SK-N-SH (cell line): ENCODE results near the gene TTLL1. TPM values are rescaled to one million over a fixed set of nuclear protein-coding genes. Genes with fewer than 3 reads are reported as not detected.

Source experiments
- CHD2 ChIP-seq: fragments of 150-350 bp; IDR thresholded peaks from 2 replicates; pipeline ENCODE4 v1.6.1; 2018; ENCODE audit warnings: low read length; ENCODE audit not compliant: partially characterized antibody
- CTCF ChIP-seq: fragments of 200-600 bp; sonication (generic); IDR thresholded peaks from 2 replicates; pipeline ENCODE4 v1.6.1; 2017; ENCODE audit warnings: antibody characterized with exemption, mild to moderate bottlenecking, moderate library complexity
- ELF1 ChIP-seq: IDR thresholded peaks from 2 replicates; pipeline ENCODE4 v1.4.0; 2012
- EP300 ChIP-seq, 2 experiments: IDR thresholded peaks; 2 replicates each; pipeline versions ENCODE4 v1.4.0 to v1.6.1; 2012; ENCODE audit warnings: borderline replicate concordance in 1 of 2, low read depth in 1 of 2, low read length in 1 of 2
- EZH2phosphoT487 ChIP-seq: fragments of 200-600 bp; sonication (generic); IDR thresholded peaks from 2 replicates; pipeline ENCODE4 v1.6.1; 2017; ENCODE audit warnings: low read depth, mixed run types, mild to moderate bottlenecking, antibody characterized with exemption, moderate library complexity, borderline replicate concordance
- FOSL2 ChIP-seq: IDR thresholded peaks from 2 replicates; pipeline ENCODE4 v1.4.0; 2012; ENCODE audit warnings: low read depth, mild to moderate bottlenecking, moderate library complexity, borderline replicate concordance
- FOXJ3 ChIP-seq: sonication (generic); formaldehyde crosslinking; IDR thresholded peaks from 2 replicates; pipeline ENCODE4 v1.5.1; 2020; ENCODE audit warnings: mild to moderate bottlenecking, missing genetic modification reagents
- FOXM1 ChIP-seq: IDR thresholded peaks from 2 replicates; pipeline ENCODE4 v1.4.0; 2012; ENCODE audit warnings: low read depth, mild to moderate bottlenecking
- JUND ChIP-seq: IDR thresholded peaks from 2 replicates; pipeline ENCODE4 v1.4.0; 2012
- MEF2A ChIP-seq: IDR thresholded peaks from 2 replicates; pipeline ENCODE4 v1.4.0; 2012; ENCODE audit warnings: low read depth, borderline replicate concordance
- NFIC ChIP-seq: IDR thresholded peaks from 2 replicates; pipeline ENCODE4 v1.4.0; 2012; ENCODE audit warnings: borderline replicate concordance
- NRF1 ChIP-seq: IDR thresholded peaks from 2 replicates; pipeline ENCODE4 v1.6.1; 2012; ENCODE audit warnings: low read depth, mild to moderate bottlenecking, low read length
- POLR2AphosphoS5 ChIP-seq: IDR thresholded peaks from 2 replicates; pipeline ENCODE4 v1.6.1; 2012; ENCODE audit warnings: low read depth, low read length
- RFX5 ChIP-seq: IDR thresholded peaks from 2 replicates; pipeline ENCODE4 v1.6.1; 2012; ENCODE audit warnings: mild to moderate bottlenecking, improper control_type of control experiment, low read length
- RXRA ChIP-seq: IDR thresholded peaks from 2 replicates; pipeline ENCODE4 v1.4.0; 2012; ENCODE audit warnings: low read depth, mild to moderate bottlenecking, borderline replicate concordance
- SIN3A ChIP-seq: IDR thresholded peaks from 2 replicates; pipeline ENCODE4 v1.6.1; 2012; ENCODE audit warnings: low read depth, mild to moderate bottlenecking, low read length, moderate library complexity, borderline replicate concordance
- SMC3 ChIP-seq: IDR thresholded peaks from 2 replicates; pipeline ENCODE4 v1.6.1; 2012; ENCODE audit warnings: low read depth, low read length, improper control_type of control experiment
- TEAD4 ChIP-seq: IDR thresholded peaks from 2 replicates; pipeline ENCODE4 v1.4.0; 2012; ENCODE audit warnings: mild to moderate bottlenecking, borderline replicate concordance; ENCODE audit not compliant: insufficient read depth
- YY1 ChIP-seq: IDR thresholded peaks from 2 replicates; pipeline ENCODE4 v1.4.0; 2012; ENCODE audit warnings: low read depth, mild to moderate bottlenecking
- polyA plus RNA-seq, 3 experiments: library from polyadenylated mRNA; depleted of rRNA; stranded (reverse); fragments of >200 nt; gene quantifications; 2 replicates each; pipeline ENCODE4 v1.2.3, GENCODE V29; 2012
- TF ChIP-seq, protein P1 (sequence below): fragments of 150-350 bp; IDR thresholded peaks from 2 replicates; pipeline ENCODE4 v1.6.1; 2017; ENCODE audit warnings: antibody characterized with exemption, low read length, low read depth, borderline replicate concordance
- TF ChIP-seq, protein P2 (sequence below): IDR thresholded peaks from 2 replicates; pipeline ENCODE4; 2012
- TF ChIP-seq, protein P3 (sequence below): IDR thresholded peaks from 2 replicates; pipeline ENCODE4 v1.4.0; 2012; ENCODE audit warnings: low read depth, borderline replicate concordance
- TF ChIP-seq, protein P4 (sequence below): IDR thresholded peaks from 2 replicates; pipeline ENCODE4 v1.4.0; 2012; ENCODE audit warnings: low read depth, borderline replicate concordance
- TF ChIP-seq, protein P5 (sequence below): fragments of 150-350 bp; IDR thresholded peaks from 2 replicates; pipeline ENCODE4 v1.6.1; 2016; ENCODE audit warnings: mild to moderate bottlenecking, low read depth, low read length

Gene TTLL1
- polyA plus RNA-seq, 1 of the 3 experiments (the other 2 are of a cell fraction): 14.0 TPM

GRCh38 chr22:43014869-43015676 lies 74.1 kb downstream of the TTLL1 start, which contains the start of gene PACSIN2 (continued):
- no peak for TF ChIP-seq CTCF
- no peak for TF ChIP-seq NRF1
- TF ChIP-seq, protein P1, sequence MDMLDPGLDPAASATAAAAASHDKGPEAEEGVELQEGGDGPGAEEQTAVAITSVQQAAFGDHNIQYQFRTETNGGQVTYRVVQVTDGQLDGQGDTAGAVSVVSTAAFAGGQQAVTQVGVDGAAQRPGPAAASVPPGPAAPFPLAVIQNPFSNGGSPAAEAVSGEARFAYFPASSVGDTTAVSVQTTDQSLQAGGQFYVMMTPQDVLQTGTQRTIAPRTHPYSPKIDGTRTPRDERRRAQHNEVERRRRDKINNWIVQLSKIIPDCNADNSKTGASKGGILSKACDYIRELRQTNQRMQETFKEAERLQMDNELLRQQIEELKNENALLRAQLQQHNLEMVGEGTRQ: no peak
- TF ChIP-seq FOXJ3: no peak
- no peak for TF ChIP-seq FOXM1
- TF ChIP-seq, protein P2, sequence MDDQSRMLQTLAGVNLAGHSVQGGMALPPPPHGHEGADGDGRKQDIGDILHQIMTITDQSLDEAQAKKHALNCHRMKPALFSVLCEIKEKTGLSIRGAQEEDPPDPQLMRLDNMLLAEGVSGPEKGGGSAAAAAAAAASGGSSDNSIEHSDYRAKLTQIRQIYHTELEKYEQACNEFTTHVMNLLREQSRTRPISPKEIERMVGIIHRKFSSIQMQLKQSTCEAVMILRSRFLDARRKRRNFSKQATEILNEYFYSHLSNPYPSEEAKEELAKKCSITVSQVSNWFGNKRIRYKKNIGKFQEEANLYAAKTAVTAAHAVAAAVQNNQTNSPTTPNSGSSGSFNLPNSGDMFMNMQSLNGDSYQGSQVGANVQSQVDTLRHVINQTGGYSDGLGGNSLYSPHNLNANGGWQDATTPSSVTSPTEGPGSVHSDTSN: peak; percentile 98
- no peak for TF ChIP-seq RFX5
- no peak for TF ChIP-seq EP300 (IDR thresholded peaks at IDR 0.05; ENCODE audit: borderline replicate concordance in 1 of 2, low read depth in 1 of 2, low read length in 1 of 2)
- peak; percentile 82 for TF ChIP-seq POLR2AphosphoS5
- TF ChIP-seq, protein P3, sequence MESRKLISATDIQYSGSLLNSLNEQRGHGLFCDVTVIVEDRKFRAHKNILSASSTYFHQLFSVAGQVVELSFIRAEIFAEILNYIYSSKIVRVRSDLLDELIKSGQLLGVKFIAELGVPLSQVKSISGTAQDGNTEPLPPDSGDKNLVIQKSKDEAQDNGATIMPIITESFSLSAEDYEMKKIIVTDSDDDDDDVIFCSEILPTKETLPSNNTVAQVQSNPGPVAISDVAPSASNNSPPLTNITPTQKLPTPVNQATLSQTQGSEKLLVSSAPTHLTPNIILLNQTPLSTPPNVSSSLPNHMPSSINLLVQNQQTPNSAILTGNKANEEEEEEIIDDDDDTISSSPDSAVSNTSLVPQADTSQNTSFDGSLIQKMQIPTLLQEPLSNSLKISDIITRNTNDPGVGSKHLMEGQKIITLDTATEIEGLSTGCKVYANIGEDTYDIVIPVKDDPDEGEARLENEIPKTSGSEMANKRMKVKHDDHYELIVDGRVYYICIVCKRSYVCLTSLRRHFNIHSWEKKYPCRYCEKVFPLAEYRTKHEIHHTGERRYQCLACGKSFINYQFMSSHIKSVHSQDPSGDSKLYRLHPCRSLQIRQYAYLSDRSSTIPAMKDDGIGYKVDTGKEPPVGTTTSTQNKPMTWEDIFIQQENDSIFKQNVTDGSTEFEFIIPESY: no peak
- no peak for TF ChIP-seq EZH2phosphoT487
- TF ChIP-seq, protein P4, sequence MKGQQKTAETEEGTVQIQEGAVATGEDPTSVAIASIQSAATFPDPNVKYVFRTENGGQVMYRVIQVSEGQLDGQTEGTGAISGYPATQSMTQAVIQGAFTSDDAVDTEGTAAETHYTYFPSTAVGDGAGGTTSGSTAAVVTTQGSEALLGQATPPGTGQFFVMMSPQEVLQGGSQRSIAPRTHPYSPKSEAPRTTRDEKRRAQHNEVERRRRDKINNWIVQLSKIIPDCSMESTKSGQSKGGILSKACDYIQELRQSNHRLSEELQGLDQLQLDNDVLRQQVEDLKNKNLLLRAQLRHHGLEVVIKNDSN: no peak
- TF ChIP-seq CHD2: peak; percentile 37
- no peak for TF ChIP-seq NFIC
- TF ChIP-seq SIN3A: no peak
- TF ChIP-seq TEAD4: no peak
- TF ChIP-seq FOSL2: no peak
- no peak for TF ChIP-seq SMC3
- no peak for TF ChIP-seq ELF1
- no peak for TF ChIP-seq RXRA
- TF ChIP-seq, protein P5, sequence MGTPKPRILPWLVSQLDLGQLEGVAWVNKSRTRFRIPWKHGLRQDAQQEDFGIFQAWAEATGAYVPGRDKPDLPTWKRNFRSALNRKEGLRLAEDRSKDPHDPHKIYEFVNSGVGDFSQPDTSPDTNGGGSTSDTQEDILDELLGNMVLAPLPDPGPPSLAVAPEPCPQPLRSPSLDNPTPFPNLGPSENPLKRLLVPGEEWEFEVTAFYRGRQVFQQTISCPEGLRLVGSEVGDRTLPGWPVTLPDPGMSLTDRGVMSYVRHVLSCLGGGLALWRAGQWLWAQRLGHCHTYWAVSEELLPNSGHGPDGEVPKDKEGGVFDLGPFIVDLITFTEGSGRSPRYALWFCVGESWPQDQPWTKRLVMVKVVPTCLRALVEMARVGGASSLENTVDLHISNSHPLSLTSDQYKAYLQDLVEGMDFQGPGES: peak; percentile 52; the same call in 1 of the 2 replicates
- no peak for TF ChIP-seq MEF2A
- no peak for TF ChIP-seq YY1
- TF ChIP-seq JUND: no peak
